Testis (tissue), 2 donors: ENCODE data around the gene PITPNC1.

Source experiments
- CTCF ChIP-seq, 3 experiments: fragments of 450-650 bp in 2 of 3; fragments of 200-600 bp in 1 of 3; sonication (generic) in 1 of 3; IDR thresholded peaks; one replicate each; pipeline ENCODE4 v1.5.1; 2016 to 2019; ENCODE audit warnings: antibody characterized with exemption in 3 of 3, mild to moderate bottlenecking in 2 of 3, moderate library complexity in 1 of 3
- POLR2A ChIP-seq: fragments of 450-650 bp; IDR thresholded peaks from one replicate; pipeline ENCODE4 v1.6.1; 2017; ENCODE audit warnings: antibody characterized with exemption, mild to moderate bottlenecking, moderate library complexity

GRCh38 chr17:67582673-67583081 lies 205.6 kb downstream of the PITPNC1 start:
- TF ChIP-seq POLR2A, result no peak
- no peak for TF ChIP-seq CTCF (IDR thresholded peaks at IDR 0.05)
